Endodermal cell (in vitro differentiated cells): ENCODE results near the gene IFT122. TPM values are rescaled to one million over a fixed set of nuclear protein-coding genes. Genes with fewer than 3 reads are reported as not detected.
"Not testable (repeated sequence)": the region's sequence is repeated elsewhere in the genome, so short reads cannot be mapped to it uniquely, and the experiment has no call there.

Source experiments
- DNase-seq: peaks from one replicate; pipeline ENCODE4 v3.0.0-alpha.2; 2017
- H3K27ac ChIP-seq: 2 replicates; pipeline ENCODE4 v1.5.1; 2013; ENCODE audit warnings: mild to moderate bottlenecking, low read depth, low read length, moderate library complexity
- H3K27me3 ChIP-seq: 2 replicates; pipeline ENCODE4 v1.6.1; 2013; ENCODE audit warnings: mild to moderate bottlenecking, low read length, moderate library complexity; ENCODE audit not compliant: insufficient read depth, control insufficient read depth, poor library complexity, severe bottlenecking
- H3K36me3 ChIP-seq: 2 replicates; pipeline ENCODE4 v1.7.0; 2013; ENCODE audit warnings: mild to moderate bottlenecking, low read length, moderate library complexity; ENCODE audit not compliant: control insufficient read depth, insufficient read depth
- H3K4me1 ChIP-seq: one replicate; pipeline ENCODE4 v1.7.0; 2013; ENCODE audit warnings: low read length; ENCODE audit not compliant: control insufficient read depth, insufficient read depth
- H3K4me3 ChIP-seq: 2 replicates; pipeline ENCODE4 v1.5.1; 2013; ENCODE audit warnings: mild to moderate bottlenecking, low read length, moderate library complexity
- H3K9ac ChIP-seq: 2 replicates; pipeline ENCODE4 v1.6.1; 2013; ENCODE audit warnings: mild to moderate bottlenecking, low read length, moderate library complexity; ENCODE audit not compliant: poor library complexity, severe bottlenecking; ENCODE audit errors: extremely low read depth
- H3K9me3 ChIP-seq: 2 replicates; pipeline ENCODE4 v1.6.1; 2013; ENCODE audit warnings: mild to moderate bottlenecking, low read length, moderate library complexity; ENCODE audit not compliant: control insufficient read depth
- H3K27ac Mint-ChIP-seq: 2 replicates; pipeline ENCODE4 v1.8.0; 2020; ENCODE audit warnings: mixed read lengths
- H3K27me3 Mint-ChIP-seq: 2 replicates; pipeline ENCODE4 v1.8.0; 2021; ENCODE audit warnings: mild to moderate bottlenecking, mixed read lengths; ENCODE audit not compliant: insufficient read depth
- H3K36me3 Mint-ChIP-seq: 2 replicates; pipeline ENCODE4 v1.8.0; 2020; ENCODE audit warnings: low read depth, mixed read lengths
- H3K4me1 Mint-ChIP-seq: 2 replicates; pipeline ENCODE4 v1.8.0; 2020; ENCODE audit warnings: mixed read lengths
- H3K4me3 Mint-ChIP-seq: 2 replicates; pipeline ENCODE4 v1.8.0; 2020; ENCODE audit warnings: mild to moderate bottlenecking, moderate library complexity, mixed read lengths
- H3K9me3 Mint-ChIP-seq: 2 replicates; pipeline ENCODE4 v1.8.0; 2020; ENCODE audit warnings: mild to moderate bottlenecking, mixed read lengths
- WGBS, 2 experiments: methylation state at CpG; one replicate each; pipeline versions ENCODE4 v1.1.5 to v1.1.7; 2013; ENCODE audit warnings: missing lambda C conversion rate in 2 of 2, mixed read lengths in 1 of 2; ENCODE audit not compliant: insufficient coverage in 1 of 2, insufficient read length in 1 of 2; 5-methylcytosine and 5-hydroxymethylcytosine counted together
- total RNA-seq, 2 donors: library from RNA; stranded (reverse); fragmentation: NEBNext Ultra II Directional in 1 of 2; extraction: Animal tissue kit (Norgen Biotek cat#: 25700) in 1 of 2; gene quantifications; 2 replicates in 1 of 2; 3 replicates in 1 of 2; pipeline ENCODE4 v1.2.1, GENCODE V29; 2021
- TF ChIP-seq, protein P1 (sequence below): fragments of 200-600 bp; sonication (generic); conservative IDR thresholded peaks from 2 replicates; pipeline ENCODE4 v1.5.0; 2021; ENCODE audit warnings: antibody characterized with exemption, mild to moderate bottlenecking

Gene IFT122
- total RNA-seq, 2 donors from 2014 or later, result 36.0 to 46.6 TPM

DNA sequence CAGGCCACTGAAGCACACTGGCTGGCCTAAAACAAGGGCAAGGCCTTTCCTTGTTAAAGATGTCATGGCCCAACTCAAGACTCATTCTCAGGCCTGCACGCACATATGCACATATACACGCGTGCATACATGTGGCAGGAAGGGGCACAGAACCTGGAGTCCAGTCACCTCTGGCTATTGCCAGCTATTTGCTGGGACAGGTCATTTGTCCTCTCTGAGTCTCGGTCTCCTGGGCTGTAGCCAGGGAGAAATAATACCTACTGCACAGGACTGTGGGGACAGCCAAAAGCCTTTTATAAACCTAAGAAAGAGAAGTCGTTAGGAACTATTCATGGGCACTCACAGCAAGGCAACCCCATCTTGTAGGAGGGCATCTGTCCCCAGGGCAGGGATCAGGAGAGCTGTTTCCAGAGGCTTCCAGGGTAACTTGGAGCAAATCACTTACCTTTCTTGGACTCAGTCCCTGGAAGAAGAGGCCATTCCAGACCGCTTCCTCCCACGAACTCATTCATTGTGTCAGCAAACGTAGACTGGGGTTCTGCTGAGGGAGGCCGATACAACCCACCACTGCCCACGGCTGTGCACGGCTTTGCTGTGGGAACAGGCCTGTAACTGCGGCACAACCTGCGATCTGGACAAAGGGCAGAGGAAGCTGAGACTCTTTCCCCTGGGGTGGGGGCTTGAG lies 47.3 kb downstream of the IFT122 start:
- Histone ChIP-seq H3K27me3 (no peaks in the 10 kb centered on the region), H3K36me3 (peaks cover 16% of the 10 kb centered on the region), H3K9ac (no peak overlapping the region), H3K27ac (no peak overlapping the region), H3K9me3 (no peaks in the 10 kb centered on the region), H3K4me3 (no peak overlapping the region), H3K4me1 (peaks cover 3% of the 10 kb centered on the region)
- TF ChIP-seq, protein P1, sequence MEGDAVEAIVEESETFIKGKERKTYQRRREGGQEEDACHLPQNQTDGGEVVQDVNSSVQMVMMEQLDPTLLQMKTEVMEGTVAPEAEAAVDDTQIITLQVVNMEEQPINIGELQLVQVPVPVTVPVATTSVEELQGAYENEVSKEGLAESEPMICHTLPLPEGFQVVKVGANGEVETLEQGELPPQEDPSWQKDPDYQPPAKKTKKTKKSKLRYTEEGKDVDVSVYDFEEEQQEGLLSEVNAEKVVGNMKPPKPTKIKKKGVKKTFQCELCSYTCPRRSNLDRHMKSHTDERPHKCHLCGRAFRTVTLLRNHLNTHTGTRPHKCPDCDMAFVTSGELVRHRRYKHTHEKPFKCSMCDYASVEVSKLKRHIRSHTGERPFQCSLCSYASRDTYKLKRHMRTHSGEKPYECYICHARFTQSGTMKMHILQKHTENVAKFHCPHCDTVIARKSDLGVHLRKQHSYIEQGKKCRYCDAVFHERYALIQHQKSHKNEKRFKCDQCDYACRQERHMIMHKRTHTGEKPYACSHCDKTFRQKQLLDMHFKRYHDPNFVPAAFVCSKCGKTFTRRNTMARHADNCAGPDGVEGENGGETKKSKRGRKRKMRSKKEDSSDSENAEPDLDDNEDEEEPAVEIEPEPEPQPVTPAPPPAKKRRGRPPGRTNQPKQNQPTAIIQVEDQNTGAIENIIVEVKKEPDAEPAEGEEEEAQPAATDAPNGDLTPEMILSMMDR, result no peak
- Mint-ChIP-seq H3K27me3 (no peaks in the 10 kb centered on the region), H3K36me3 (peaks cover 15% of the 10 kb centered on the region), H3K9me3 (no peaks in the 10 kb centered on the region), H3K4me1 (peaks cover 14% of the 10 kb centered on the region), H3K27ac (peak overlapping the region; percentile 70), H3K4me3 (no peak overlapping the region)
- 92% methylated on average over 13 of the region's 13 CpGs for WGBS, 2 experiments
- DNase-seq, result no peak

DNA sequence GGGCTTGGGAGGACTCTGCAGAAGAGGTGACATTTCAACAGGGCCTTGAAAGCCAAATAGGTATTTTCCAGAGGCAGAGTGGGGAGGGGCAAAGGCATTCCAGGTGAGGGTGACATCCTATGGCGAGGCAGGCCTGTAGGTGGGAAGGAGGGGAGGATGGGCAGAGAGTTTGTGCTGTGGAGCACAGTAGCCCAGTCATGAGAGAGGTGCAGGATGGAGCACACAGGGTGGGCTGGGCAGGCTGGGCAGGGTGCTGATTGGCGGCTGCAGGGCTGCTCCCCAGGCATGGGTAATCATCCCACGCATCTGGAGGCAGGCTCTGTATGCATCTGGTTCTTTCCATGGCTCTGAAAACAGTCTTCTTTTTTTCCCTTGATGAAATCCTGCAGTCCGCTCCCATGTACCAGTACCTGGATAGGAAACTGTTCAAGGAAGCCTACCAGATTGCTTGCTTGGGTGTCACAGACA lies 47.9 kb downstream of the IFT122 start:
- peaks cover 15% of the 10 kb centered on the region for H3K36me3 Mint-ChIP-seq
- not testable (repeated sequence) for H3K27me3 ChIP-seq, H3K27ac ChIP-seq, H3K27me3 Mint-ChIP-seq, H3K4me3 ChIP-seq, H3K9ac ChIP-seq, H3K4me1 ChIP-seq, H3K4me3 Mint-ChIP-seq, H3K9me3 Mint-ChIP-seq, H3K9me3 ChIP-seq
- H3K4me1 Mint-ChIP-seq, result peaks cover 13% of the 10 kb centered on the region
- DNase-seq, result peak; percentile 74
- WGBS, 2 experiments, result 90 to 100% methylated on average over 2 to 4 of the region's 4 CpGs
- peak overlapping the region; percentile 70 for H3K27ac Mint-ChIP-seq
- peaks cover 11% of the 10 kb centered on the region for H3K36me3 ChIP-seq

DNA sequence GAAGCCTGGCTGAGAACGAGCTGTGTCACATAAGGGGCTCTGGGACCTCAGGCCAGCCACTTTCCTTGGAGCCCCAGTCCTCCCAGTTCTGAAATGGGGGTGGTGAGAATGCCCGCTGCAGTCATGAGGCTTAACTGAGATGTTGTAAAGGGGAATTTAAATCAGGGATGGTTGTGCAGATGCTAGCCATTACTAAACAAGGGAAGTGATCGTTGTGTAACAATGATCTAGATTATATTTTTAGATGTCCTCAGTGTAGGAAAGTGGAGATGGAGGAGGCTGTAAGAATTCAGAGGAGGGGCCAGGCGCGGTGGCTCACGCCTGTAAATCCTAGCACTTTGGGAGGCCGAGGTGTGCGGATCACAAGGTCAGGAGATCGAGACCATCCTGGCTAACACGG lies 49.2 kb downstream of the IFT122 start:
- H3K9me3 ChIP-seq, H3K27me3 ChIP-seq, H3K27me3 Mint-ChIP-seq, H3K4me1 ChIP-seq, H3K9me3 Mint-ChIP-seq, H3K27ac ChIP-seq, H3K4me3 ChIP-seq, H3K4me3 Mint-ChIP-seq, H3K36me3 ChIP-seq, H3K27ac Mint-ChIP-seq, DNase-seq, H3K9ac ChIP-seq: not testable (repeated sequence)
- WGBS, 2 experiments, result 90 to 94% methylated on average over 4 to 10 of the region's 10 CpGs
- Mint-ChIP-seq H3K4me1 (peaks cover 16% of the 10 kb centered on the region), H3K36me3 (peaks cover 20% of the 10 kb centered on the region)

DNA sequence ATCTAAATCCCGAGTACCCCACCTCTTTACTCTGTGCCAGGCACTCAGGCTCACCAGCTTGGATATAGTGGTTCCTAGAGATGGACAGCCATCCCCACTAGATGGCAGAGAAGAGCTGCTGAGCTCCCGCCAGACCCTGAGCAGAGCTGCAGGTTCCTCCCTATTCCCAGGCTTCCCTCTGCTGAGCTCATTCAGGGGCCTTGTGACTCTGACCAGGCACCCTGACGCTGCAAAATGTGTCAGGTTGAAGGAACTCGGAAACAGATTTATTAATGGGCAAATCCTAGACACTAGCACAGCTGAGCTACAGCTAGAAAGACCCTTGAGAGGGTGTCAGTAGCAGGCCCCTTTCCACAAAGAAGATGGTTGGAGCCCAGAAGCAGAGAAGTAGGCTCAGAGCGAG lies 50.2 kb downstream of the IFT122 start:
- no peak overlapping the region for H3K4me3 Mint-ChIP-seq
- H3K9me3 Mint-ChIP-seq, result no peaks in the 10 kb centered on the region
- no peaks in the 10 kb centered on the region for H3K9me3 ChIP-seq
- no peaks in the 10 kb centered on the region for H3K27me3 ChIP-seq
- TF ChIP-seq, protein P1, result peak; percentile 97
- peak; percentile 92 for DNase-seq
- H3K4me1 ChIP-seq, result peaks cover 3% of the 10 kb centered on the region
- H3K36me3 ChIP-seq, result peaks cover 9% of the 10 kb centered on the region
- 25 to 33% methylated on average over 4 to 5 of the region's 5 CpGs for WGBS, 2 experiments
- peak overlapping the region; percentile 39 for H3K9ac ChIP-seq
- H3K4me1 Mint-ChIP-seq, result peaks cover 26% of the 10 kb centered on the region
- peaks cover 19% of the 10 kb centered on the region for H3K36me3 Mint-ChIP-seq
- no peak overlapping the region for H3K4me3 ChIP-seq
- peak overlapping the region; percentile 95 for H3K27ac Mint-ChIP-seq
- no peaks in the 10 kb centered on the region for H3K27me3 Mint-ChIP-seq
- no peak overlapping the region for H3K27ac ChIP-seq

DNA sequence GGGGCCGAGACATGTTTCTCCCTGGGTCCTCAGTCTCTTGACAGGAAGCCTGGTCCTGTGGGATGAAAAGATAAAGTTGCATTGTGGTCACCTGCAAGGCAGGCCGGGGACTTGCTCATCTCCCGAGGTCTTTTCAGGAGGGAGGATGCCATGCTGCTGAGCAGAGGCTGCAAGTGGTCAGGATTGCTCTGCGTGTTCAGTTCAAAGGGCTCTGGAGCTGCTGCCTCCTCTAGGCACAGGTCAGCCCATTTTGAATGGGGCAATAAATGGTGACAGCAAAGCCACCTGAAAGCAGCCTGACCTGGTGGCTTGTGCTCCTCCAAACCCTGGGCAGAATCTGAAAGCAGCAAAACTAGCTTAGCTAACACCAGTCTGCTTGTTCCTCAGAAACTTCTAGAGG lies 51.1 kb downstream of the IFT122 start:
- not testable (repeated sequence) for H3K9ac ChIP-seq, DNase-seq, H3K4me1 ChIP-seq, H3K27me3 Mint-ChIP-seq, H3K27ac ChIP-seq, H3K4me3 Mint-ChIP-seq, H3K27me3 ChIP-seq, H3K4me3 ChIP-seq, H3K9me3 ChIP-seq, H3K9me3 Mint-ChIP-seq
- peaks cover 13% of the 10 kb centered on the region for H3K36me3 ChIP-seq
- Mint-ChIP-seq H3K36me3 (peaks cover 22% of the 10 kb centered on the region), H3K27ac (peak overlapping the region; percentile 95), H3K4me1 (peaks cover 31% of the 10 kb centered on the region)
- WGBS, 2 experiments, result 90 to 100% methylated on average over 2 to 4 of the region's 4 CpGs
